RWPE1 (cell line): ENCODE data around the gene GRXCR2.

Experiments used
- CTCF ChIA-PET: fragments of 350-600 bp; sonication (Branson Sonifier 250); formaldehyde crosslinking; extraction: SDS; loops from one replicate; lab custom pipeline; 2021; lab: Yijun Ruan, JAX
- POLR2A ChIA-PET: fragments of 400-600 bp; formaldehyde crosslinking; extraction: SDS; loops from one replicate; lab custom pipeline; 2020; ENCODE audit warnings: antibody characterized with exemption; ENCODE audit not compliant: low non-redundant PET; lab: Yijun Ruan, JAX
- DNase-seq: peaks from one replicate; pipeline ENCODE4 v3.0.0; 2012; ENCODE audit warnings: low spot score
- H3K27ac ChIP-seq: fragments of 450-650 bp; 2 replicates; pipeline ENCODE4 v1.5.1; 2017
- TF ChIP-seq, protein P1 (sequence below): fragments of 450-650 bp; conservative IDR thresholded peaks from 2 replicates; pipeline ENCODE4 v1.5.1; 2017; ENCODE audit warnings: low read depth, mild to moderate bottlenecking

GRXCR2 gene

DNA sequence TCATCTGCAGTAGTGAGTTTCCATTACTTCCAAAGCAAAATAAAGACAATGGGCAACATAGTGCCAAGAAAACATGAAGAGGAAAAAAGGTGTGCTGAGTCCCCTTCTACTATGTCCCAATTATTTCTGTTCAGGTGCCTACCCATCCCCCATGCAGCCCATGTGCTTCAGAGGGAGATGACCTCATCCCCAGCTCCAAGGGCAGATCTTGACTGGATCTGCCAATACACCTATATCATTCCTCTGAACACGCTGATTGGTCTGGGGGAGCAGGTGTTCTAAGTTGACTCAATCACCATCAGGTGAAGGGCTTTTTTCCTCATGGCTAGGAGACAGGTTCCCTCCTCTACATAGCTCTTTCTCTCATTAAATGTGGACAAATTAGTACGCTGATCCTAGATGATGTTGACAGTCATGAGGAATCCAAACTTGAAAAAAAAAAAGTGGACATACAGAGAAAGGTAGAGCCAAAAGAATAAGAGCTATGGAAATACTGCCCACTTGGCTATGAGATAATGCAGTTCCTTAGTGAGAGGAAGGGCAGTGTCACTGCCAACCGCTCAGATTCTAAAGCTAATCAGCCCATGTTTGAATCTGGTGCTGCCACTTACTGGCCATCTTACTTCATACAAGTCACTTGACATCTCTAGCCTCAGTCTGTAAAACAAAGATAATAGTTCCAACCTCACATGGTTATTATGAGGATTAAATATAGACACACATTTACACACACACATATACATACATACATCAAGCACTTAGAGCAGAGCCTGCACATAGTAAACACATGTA, 60.8 kb downstream of the GRXCR2 start:
- TF ChIP-seq, protein P1, sequence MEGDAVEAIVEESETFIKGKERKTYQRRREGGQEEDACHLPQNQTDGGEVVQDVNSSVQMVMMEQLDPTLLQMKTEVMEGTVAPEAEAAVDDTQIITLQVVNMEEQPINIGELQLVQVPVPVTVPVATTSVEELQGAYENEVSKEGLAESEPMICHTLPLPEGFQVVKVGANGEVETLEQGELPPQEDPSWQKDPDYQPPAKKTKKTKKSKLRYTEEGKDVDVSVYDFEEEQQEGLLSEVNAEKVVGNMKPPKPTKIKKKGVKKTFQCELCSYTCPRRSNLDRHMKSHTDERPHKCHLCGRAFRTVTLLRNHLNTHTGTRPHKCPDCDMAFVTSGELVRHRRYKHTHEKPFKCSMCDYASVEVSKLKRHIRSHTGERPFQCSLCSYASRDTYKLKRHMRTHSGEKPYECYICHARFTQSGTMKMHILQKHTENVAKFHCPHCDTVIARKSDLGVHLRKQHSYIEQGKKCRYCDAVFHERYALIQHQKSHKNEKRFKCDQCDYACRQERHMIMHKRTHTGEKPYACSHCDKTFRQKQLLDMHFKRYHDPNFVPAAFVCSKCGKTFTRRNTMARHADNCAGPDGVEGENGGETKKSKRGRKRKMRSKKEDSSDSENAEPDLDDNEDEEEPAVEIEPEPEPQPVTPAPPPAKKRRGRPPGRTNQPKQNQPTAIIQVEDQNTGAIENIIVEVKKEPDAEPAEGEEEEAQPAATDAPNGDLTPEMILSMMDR: no peak
- H3K27ac ChIP-seq: no peak overlapping the region
- DNase-seq: no peak
- CTCF ChIA-PET: interaction anchor here (0.6 to 1.0 kb wide), 3 partner anchors 52 to 844 kb away, joined by 6 read pairs; no protein-coding TSS in a partner anchor
- POLR2A ChIA-PET: no interaction called here
